ENCODE measurements around the gene AHCYL1.

The AHCYL1 gene

DNA sequence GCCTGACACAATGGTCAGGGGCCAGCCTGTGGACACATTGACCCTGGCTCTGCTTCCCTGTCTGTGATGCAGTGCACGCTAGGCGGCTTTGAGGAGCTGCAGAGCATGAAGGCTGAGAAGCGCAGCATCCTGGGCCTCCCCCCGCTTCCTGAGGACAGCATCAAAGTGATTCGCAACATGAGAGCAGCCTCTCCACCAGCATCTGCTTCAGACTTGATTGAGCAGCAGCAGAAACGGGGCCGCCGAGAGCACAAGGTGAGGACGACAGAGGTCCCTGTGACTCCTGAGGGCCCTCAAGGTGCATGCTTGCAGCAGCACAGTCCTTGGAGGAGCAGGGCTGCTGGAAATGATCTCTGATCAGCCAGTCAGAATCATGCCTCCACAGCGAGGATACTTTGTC, 58.5 kb downstream of the AHCYL1 start:
- no peak for DNase-seq

DNA sequence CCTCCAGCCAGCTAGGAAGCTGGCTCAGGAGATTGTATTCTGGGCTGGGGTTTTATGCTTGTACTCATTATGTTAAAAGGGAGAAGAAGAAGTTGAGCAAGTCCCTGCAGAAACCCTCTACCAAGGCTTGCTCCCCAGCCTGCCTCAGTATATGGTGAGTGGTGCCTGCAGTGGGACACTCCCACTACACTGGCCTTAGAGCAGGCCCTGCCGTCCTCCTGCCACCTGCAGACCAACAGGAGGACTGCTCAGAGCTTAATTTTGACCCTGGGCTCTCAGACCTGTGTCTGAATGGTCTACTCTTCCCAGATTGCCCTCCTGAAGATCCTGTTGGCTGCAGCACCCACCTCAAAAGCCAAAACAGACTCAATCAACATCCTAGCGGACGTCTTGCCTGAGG, 62.9 kb downstream of the AHCYL1 start:
- DNase-seq: no peak

DNA sequence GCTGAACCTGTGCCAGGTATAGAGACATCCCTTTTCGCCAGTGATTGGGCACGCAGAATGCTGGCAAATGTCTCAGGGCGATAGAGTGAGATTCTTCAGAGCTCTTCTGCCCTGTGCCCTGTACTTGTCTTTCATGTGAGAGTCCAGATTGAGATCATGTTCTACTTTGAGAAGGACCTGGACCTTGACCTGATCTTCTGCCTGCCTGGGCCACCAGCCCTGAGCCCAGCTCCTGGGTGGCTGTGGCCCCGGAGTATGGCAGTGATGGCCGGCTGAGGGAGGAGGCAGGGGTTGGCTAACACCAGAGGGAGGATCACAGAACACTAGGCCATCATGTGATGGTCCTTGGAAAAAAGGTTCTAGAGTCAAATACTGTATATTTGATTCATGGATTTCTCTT, 63.7 kb downstream of the AHCYL1 start:
- DNase-seq: no peak

DNA sequence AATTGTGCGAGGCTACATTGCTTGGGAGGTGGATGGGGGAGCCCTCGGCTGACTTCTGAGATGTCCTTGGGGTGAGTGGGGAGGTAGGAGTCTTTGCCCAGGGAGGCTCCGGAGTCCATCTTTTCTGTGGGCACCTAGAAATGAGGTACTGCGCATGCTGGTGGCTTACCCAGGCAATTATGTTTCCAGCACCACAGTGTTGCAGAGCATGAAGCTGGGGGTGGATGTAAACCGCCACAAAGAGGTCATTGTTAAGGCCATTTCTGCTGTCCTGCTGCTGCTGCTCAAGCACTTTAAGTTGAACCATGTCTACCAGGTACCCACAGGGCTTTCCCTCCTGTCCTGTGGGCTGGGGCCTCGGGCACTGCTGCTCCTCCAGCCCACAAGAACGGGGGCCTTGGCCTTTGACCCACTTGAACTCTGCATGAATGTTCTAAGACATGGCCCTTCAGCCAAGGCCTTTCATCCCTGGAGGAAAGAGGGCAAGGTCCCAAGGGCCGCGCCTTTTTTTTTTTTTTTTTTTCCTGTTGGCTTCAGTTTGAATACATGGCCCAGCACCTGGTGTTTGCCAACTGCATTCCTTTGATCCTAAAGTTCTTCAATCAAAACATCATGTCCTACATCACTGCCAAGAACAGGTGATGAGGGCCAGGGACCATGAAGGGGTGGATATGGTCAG, 64.5 kb downstream of the AHCYL1 start:
- no peak for DNase-seq

DNA sequence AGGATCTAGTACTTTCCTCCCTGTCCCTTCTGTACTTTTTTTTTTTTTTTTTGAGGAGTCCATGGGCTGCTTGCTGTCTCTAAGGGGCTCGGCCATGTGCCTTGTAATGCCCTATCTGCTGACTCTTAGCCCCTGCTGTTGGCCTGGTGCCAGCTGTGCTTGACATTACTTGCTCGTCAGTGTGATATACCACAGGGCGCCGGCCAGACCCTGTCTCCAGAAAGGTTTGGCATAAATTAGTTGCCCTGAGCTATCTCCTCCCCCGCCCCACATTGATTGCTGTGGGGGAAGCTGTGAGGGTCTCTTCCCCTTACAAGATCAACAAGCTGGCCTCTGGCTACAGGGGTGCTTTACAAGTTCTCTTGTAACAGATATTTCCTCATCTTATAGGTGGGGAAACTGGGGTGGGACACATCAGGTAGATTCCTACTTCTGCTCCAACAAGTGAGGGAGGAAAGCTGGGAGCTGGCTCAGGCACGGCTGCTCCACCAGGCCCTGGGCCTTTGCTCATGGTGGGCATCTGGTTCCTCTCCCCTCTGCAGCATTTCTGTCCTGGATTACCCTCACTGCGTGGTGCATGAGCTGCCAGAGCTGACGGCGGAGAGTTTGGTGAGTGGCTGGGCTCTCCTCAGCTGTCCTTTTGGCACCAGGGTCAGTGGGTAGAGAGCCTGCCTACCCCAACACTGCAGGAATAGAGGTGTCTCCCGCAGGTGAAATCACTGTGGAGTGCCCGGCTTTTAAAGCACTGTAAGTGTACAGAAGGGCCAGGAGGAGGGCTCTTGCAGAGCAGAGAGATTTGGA, 65.4 kb downstream of the AHCYL1 start:
- no peak for DNase-seq

DNA sequence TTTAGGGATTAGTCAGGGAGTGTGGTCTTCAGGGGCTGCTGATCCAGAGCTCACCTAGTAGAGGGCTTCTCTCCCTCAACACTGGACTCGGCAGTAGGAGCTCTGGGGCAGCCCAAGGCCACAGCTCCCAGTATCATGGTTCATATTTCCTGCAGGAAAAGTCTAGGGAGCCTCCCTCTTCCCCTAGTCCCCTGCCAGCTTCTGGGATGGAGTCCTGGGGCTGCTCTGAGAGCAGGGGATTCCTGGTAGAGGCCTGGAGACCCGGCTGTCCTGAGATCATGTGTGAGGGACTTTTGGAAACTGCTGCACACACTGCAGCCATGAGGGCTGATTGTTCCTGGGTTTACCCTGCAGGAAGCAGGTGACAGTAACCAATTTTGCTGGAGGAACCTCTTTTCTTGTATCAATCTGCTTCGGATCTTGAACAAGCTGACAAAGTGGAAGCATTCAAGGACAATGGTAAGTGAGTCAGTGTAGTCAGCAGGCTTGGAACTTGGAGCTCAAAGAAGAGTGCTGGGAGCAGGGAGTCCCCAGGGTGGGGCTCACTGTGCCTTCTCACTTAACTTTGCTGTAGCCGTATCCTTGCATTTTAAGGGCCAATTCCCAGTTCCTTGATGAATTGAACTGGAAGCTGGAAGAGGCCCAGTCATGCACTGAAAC, 66.2 kb downstream of the AHCYL1 start:
- no peak for DNase-seq

DNA sequence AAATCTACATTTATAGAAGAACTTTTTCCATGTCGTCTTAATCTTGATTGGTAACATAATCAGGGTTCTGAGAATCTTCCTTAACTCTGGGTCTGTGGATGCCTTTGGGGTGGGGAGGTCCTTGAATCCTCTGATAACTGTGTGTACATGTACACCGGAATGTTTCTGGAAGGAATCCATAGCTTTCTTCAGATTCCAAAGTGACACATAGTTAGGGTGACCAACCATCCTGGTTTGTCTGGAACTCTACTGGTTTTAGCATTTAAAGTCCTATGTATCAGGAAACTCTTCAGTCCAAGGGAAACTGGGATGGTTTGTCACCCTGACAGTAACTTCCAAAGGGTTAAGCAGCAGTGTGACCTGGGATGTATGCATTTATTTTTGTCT, 66.7 kb downstream of the AHCYL1 start:
- no peak for DNase-seq

DNA sequence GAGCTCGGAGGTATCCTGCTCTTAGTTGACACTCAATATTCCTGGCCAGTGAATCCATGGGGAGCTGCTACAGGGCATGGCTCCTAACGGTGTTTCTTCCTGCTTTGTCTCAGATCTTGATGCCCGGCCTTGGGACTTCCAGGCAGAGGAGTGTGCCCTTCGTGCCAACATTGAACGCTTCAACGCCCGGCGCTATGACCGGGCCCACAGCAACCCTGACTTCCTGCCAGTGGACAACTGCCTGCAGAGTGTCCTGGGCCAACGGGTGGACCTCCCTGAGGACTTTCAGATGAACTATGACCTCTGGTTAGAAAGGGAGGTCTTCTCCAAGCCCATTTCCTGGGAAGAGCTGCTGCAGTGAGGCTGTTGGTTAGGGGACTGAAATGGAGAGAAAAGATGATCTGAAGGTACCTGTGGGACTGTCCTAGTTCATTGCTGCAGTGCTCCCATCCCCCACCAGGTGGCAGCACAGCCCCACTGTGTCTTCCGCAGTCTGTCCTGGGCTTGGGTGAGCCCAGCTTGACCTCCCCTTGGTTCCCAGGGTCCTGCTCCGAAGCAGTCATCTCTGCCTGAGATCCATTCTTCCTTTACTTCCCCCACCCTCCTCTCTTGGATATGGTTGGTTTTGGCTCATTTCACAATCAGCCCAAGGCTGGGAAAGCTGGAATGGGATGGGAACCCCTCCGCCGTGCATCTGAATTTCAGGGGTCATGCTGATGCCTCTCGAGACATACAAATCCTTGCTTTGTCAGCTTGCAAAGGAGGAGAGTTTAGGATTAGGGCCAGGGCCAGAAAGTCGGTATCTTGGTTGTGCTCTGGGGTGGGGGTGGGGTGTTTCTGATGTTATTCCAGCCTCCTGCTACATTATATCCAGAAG, 69.2 kb downstream of the AHCYL1 start:
- peak; percentile 2 for DNase-seq

DNA sequence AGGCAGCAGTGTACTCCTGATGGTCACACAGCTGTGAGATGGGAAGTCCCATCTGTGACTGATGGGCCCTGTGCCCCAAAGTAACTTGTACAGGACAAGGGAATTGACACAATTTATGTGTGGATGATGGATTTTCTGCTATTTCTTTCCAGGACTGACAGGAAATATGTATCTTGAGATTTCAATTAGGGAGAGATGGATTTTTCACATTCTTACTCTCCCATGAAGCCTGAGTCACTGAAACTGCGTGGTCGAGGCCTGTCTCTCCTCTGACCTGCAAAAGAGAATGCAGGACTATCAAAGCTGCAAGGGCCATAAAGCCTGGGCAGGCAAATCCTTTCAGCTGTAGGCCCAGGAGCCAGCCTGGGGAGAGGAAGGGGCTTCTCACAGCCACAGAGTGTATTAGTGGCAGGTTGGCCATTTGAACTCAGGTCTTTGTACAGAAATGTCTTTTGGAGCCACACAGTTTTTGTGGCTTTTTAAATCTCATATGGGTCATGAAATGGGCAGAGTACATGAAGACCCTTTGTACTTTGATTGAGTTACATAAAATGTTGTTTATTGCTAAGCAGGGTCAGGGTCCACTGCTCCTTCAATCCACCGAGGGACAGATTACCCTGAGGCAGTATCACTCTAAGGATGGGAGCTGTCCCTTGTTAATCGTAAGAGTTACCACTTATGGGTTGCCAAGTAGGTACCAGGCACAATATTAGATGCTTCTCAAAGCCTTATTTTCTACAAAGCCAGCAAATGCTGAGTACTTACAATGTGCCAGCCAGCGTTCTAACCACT, 71.1 kb downstream of the AHCYL1 start:
- no peak for DNase-seq

DNA sequence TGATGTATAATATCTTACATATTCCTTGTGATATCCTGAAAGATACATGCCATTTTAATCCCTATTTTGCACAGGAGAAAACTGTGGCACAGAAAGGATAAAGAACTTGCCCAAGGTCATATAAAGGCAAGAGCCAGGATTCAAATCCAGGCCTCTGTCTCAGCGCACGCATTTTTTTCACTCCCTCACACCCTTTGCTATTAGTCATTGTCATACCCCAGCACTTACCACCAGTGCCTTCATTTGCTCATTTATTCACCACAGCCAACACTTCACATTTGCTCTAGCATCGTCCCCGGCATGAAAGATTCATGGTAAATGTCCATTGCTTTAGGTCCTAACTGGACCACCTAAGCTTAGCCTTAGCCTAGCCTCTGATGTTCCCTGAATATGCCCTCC, 71.7 kb downstream of the AHCYL1 start:
- DNase-seq: no peak

DNA sequence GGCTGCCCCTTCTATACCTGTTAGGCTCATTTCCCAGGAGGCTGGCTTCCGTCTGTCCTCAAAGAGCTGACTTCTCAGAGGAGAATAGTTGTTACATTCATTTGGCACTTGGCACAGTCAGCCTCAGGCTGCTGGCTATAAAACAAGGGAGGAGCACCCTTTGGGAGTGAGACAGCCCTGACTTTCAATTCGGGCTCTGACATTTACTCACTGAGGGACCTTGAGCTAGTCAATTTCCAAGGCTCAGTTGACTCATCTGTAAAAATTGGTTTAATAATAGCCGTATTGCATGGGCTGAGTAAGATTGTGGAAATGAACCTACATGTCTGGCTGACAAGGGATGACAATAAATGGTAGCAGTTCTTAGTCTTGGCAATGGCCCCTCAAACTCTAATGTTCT, 72.2 kb downstream of the AHCYL1 start:
- DNase-seq: no peak

DNA sequence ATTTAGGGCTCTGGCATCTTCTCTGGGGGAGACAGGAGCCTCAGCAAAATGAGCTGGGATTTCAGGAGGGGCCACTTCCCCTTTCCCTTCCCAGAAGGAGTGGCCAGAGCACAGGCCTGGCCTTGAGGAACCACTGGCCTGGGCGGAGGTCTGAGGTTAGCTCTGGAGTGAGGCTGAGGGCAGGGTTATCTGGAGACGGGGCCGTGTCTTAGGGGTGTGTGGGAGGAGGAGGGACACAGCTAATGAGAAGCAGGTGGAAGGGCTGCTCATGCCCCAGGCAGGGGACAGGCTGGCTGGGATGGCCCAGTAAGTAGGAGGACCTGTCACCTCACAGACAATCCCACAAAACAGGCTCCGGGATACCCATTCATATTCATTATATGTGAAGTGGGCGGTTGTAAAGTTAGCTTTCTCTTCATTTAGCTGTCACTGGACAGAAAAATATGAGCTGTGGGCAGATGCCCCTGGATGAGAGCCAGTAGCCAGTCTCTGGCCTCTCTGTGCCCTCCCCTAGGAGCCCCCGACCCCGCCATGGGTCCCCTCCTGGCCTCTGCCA, 73.5 kb downstream of the AHCYL1 start:
- no peak for DNase-seq

DNA sequence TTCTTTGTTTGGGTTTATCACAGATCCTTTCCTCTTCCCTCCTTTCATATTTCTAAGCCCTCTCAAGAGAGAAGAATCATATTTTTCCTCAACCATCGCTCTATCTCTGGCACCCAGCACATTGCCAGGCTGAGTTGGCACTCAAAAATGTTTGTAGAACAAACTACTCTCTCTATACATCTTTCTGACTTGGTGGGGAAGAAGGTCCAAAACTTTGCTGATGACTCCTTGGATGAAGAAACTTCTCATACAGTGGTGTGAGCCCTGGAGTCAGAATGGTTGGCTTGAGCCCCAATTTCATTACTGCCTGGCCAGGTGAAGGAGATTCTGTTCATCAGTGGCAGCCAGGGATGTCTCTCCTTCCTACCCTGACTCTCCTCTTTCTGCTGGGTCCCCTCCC, 74.0 kb downstream of the AHCYL1 start:
- DNase-seq: no peak

DNA sequence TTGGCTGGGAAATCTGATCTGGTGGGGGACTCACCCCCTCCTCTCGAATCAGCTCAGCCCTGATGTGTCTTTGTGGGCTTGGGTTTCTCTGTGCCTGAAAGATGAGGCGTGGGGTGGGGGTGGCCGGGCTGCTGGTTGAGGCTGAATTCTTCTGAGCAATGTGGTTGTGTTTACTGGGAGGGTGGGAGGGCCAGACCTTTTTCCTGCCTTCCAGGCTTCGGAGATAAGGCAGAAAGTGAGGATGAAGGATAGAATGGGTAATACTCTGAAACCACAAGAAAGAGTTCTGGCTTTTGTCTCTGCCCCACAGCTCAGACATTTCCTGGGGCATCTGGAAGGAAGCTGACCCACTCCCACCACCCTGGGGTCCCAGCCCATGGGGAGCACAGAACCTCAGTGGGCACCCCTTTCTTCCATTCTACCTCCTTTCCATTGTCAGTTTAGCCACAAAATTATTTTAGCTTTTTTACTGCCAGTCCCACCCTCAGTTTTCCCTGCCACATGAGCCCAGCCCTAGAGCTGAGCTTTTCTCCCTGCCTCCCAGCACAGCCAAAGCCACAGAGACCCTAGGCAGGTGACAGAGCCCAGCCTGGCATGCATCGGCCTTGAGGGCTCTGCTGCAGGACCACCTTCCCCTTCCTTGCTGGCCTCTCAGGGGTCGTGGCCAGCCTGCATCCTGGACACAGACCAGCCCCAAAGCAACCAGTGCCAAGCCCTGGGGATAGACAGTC, 74.7 kb downstream of the AHCYL1 start:
- no peak for DNase-seq

DNA sequence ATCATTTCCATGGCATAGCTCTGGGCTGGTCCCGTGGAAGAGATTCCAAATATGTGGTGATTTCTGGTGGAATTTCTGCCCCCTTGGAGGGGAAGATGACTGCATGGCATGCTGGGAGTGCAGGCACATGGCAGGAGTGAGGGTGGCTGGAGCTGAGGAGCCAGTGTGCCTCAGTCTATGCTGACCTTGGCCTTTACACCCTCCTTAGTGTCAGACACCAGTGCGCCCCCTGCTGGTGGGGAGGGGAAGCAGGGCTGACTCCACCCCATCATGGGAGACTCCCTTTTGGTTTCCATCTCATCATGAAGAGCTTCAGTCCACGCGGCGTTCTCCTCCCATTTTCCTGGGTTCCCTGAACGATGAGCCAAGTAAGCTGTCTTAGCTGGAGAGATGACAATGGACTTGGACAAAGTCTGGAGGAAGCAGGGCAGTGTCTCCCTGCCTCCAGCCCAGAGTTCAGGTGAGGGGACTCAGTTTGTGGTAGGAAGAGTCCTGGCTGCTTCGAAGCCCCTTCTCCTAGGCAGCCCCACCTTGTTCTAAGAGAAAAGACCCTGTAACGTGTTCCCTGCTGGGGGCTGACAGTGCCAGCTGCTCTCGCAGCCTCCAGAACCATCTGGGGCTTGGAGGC, 75.6 kb downstream of the AHCYL1 start:
- no peak for DNase-seq

DNA sequence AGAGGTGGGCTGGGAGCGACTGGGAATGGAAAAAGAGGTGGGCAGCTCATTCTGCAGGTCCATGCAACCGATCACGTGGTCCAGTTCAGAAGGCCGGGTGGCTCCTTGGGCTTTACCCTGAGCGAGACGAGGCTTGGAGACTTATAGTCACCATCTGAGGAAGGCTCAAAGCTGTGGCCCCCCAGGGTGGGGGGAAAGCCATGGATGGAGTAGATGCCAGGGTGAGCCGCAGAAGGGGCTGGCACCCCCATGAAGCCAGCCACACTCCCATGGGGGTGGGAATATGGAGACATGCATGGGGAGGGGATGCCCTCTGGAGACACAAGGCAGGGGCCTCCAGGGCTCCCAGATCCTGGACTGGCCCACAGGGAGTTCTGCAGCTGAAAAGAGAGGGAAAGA, 76.1 kb downstream of the AHCYL1 start:
- no peak for DNase-seq

DNA sequence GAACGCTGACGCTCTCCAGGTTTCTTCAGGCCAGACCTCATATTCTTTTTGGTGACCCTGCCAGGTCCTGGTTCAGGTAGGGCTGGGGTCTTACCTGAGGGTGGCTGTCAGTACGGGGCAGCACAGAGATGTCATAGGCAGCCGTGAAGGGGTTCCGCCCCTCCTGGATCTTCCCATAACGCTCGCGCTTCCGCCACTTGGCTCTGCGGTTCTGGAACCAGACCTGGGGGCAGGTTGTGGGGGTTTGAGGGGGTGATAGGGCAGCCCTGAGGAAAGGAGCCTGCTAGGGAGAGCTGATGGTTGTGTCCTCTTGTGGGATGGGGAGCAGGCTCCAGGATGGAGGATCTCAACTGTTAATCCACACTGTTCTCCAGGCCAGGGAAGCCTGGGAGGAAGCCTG, 76.8 kb downstream of the AHCYL1 start:
- DNase-seq: no peak

DNA sequence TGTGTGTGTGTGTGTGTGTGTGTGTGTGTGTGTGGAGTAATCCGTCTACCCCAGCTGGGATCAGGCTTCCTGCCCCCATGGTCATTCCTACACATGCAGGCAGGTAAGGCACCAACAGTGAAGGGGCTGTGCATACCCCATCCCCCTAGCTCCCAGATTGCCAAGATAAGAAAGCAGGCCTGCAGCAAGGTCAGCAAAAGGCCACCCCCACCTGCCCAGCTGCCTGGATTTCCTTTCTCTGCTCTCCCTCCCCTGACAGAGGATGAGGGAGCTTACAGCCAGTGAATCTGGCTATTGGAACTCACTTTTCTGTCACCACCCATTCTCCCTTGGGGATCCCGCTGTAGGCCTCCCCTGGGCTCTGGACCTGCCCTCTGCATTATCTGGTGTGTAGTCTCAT, 78.0 kb downstream of the AHCYL1 start:
- no peak for DNase-seq

DNA sequence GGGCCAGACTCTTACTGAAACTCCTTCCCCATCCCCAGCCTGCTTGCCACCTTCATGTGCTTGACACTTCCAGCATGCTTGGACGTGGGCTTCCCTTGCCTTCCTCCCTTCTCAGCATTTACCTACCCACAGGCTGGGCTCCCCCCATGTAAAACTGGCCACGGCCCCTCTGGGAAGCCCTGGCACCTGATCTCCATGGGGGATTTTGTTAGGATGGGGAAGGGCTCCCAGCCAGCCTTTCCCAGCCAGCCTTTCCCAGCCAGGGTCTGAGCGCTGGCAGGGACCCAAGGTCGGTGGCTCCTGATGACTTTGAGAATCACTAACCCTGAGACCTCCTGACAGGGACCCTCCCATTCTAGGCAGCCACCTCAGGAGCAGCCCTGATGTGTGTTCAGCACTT, 79.2 kb downstream of the AHCYL1 start:
- no peak for DNase-seq

DNA sequence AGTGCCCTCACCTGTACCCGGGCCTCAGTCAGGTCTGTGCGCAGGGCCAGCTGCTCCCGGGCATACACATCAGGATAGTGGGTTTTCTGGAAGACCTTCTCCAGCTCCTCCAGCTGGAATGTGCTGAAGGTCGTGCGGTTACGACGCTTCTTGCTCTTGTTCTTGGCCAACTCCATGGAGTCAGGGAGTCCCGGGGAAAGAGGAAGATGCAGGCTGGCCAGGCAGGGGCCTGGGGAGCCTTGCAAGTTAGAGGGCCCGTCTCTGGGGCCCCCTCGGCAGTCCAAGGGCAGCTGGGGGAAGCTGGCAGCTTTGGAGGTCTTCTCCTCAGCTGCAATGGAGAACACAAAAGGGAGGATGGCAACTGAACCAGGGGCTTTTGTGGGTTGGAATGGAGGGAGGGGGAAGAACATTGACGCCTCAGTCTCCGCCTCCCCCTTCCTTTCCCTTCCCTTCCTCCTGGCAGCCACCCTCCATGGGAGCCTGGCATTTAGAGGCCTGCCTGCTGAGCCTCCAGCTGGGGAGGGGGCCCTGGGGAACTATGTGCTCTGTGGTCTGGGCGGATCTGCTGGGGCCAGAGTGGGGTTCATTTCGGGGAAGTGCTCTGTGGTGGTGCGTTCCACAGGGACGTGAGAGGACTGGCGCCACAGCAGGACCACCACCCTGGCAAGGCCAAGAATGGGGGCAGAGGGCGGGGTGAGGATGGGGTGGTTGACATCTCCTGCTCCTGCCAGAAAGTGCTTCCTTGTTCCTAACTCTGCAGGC, 80.2 kb downstream of the AHCYL1 start:
- DNase-seq: no peak

All from NCI-H774 (cell line).